Measurements from ENCODE around the gene TBC1D13. TPM values are rescaled to one million over a fixed set of nuclear protein-coding genes. Genes with fewer than 3 reads are reported as not detected.

Gene TBC1D13
- total and polyA plus RNA-seq, 2 donors (not counting 1 experiment from before 2014, with no cell fraction given), result 28.8 to 29.1 TPM

DNA sequence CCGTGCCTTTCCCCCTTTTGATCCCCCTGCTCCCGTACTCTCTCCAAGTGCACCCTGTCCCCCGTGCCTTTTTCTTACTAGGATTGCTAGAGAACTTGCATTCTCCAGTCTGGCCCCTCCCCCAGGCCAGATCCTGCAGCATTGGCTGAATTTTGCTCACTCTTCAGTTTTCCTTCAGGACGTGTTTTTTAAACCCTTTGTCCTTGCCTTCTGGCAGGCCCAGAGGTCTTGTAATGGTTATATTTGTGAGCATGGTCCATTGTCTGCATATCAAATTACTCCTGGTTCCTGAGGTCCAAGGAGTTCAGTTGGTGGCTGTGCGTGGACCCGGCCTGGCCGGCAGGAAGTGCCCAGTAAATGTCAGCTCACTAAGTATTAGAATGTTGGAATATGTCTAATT is 606 bp downstream of the TBC1D13 start:
- TF ChIP-seq EZH2 (IDR thresholded peaks at IDR 0.05; ENCODE audit: borderline replicate concordance, insufficient read depth, low read depth, low read length, poor library complexity, severe bottlenecking), result no peak
- TF ChIP-seq, protein P1, sequence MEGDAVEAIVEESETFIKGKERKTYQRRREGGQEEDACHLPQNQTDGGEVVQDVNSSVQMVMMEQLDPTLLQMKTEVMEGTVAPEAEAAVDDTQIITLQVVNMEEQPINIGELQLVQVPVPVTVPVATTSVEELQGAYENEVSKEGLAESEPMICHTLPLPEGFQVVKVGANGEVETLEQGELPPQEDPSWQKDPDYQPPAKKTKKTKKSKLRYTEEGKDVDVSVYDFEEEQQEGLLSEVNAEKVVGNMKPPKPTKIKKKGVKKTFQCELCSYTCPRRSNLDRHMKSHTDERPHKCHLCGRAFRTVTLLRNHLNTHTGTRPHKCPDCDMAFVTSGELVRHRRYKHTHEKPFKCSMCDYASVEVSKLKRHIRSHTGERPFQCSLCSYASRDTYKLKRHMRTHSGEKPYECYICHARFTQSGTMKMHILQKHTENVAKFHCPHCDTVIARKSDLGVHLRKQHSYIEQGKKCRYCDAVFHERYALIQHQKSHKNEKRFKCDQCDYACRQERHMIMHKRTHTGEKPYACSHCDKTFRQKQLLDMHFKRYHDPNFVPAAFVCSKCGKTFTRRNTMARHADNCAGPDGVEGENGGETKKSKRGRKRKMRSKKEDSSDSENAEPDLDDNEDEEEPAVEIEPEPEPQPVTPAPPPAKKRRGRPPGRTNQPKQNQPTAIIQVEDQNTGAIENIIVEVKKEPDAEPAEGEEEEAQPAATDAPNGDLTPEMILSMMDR (IDR thresholded peaks at IDR 0.05), result no peak
- H3K4me2 ChIP-seq (replicated peaks; ENCODE audit: low read depth, low read length, poor library complexity, severe bottlenecking), result peak overlapping the region; percentile 90
- peaks cover 9% of the 10 kb centered on the region for H4K20me1 ChIP-seq (ENCODE audit: control insufficient read depth, insufficient read depth, low read length, poor library complexity, severe bottlenecking)
- WGBS (ENCODE audit: insufficient coverage), result 0% methylated on average over 3 of the region's 7 CpGs
- Mint-ChIP-seq H3K4me1 (peaks cover 24% of the 10 kb centered on the region), H3K9me3 (ENCODE audit: insufficient read depth) (no peaks in the 10 kb centered on the region), H3K27me3 (no peaks in the 10 kb centered on the region), H3K27ac (peak overlapping the region; percentile 85), H3K4me3 (peak overlapping the region; percentile 91)
- DNase-seq, result no peak
- peaks cover 16 to 17% of the 10 kb centered on the region in 2 donors for H3K4me1 ChIP-seq (ENCODE audit: control insufficient read depth in 2 of 2, insufficient read depth in 2 of 2, low read length in 2 of 2)
- H3K27ac ChIP-seq (ENCODE audit: low read length in 2 of 2), result peak overlapping the region; percentile 73 to 86
- intact Hi-C loops (cut with micrococcal nuclease), result loop anchor here (1.0 to 2.0 kb wide), 8 partner anchors 15 to 417 kb away; partner anchors contain the start of genes ENDOG, GLE1, LRRC8A and SET
- H3K36me3 ChIP-seq (replicated peaks in 1 of 2; ENCODE audit: control extremely low read depth in 1 of 2, control insufficient read depth in 1 of 2, extremely low read depth in 1 of 2, insufficient read depth in 2 of 2, low read length in 1 of 2), result peaks cover 0 to 29% of the 10 kb centered on the region in 2 experiments
- peak overlapping the region; percentile 71 to 94 (median 91) for H3K4me3 ChIP-seq (ENCODE audit: control extremely low read depth in 1 of 5, extremely low read depth in 1 of 5, insufficient read depth in 1 of 5, low read depth in 2 of 5, low read length in 4 of 5)
- peaks cover 33% of the 10 kb centered on the region for H3K79me2 ChIP-seq (ENCODE audit: control insufficient read depth, insufficient read depth, low read length)
- H3K27me3 ChIP-seq (replicated peaks in 1 of 4; ENCODE audit: control extremely low read depth in 1 of 4, control insufficient read depth in 3 of 4, insufficient read depth in 4 of 4, low read length in 3 of 4), result no peaks in the 10 kb centered on the region
- ATAC-seq (ENCODE audit: low read depth), result no peak
- ChIA-PET CTCF (interaction anchor here (0.8 to 2.0 kb wide), 5 partner anchors 17 to 140 kb away, joined by 3 to 10 read pairs (median 3); partner anchors contain the start of genes PKN3 and ZDHHC12), POLR2A (interaction anchor here (0.6 to 1.2 kb wide), 3 partner anchors 16 to 354 kb away, joined by 3 read pairs; partner anchors contain the start of gene ZER1)
- H2AFZ ChIP-seq (ENCODE audit: insufficient read depth, low read depth, low read length, poor library complexity, severe bottlenecking), result peak overlapping the region; percentile 95
- peak overlapping the region; percentile 85 for H3K9ac ChIP-seq (ENCODE audit: low read length)
- H3K9me3 ChIP-seq (ENCODE audit: control extremely low read depth in 1 of 3, control insufficient read depth in 2 of 3, insufficient read depth in 1 of 3, low read length in 2 of 3), result peaks cover 0 to under 1% (median 0%) of the 10 kb centered on the region in 3 donors

DNA sequence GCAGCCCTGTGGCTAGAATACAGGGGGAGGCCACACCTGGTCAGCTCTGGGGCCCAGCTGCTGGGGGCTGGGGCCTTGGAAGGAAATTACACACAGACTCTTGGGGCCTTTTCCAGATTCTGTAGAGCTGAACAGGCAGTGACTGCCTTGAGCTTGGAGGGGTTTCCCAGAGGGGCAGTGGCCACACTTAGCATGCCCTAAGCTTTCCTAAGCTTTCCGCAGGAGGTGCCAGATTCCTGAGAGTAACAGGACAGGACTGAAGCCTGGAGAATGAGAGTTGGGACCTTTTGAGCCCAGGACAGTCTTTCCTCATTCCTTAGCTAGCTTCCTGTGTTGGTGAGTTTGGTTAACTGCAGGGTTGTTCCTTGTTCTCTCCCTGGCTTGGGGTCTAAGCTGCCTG is 1.4 kb downstream of the TBC1D13 start:
- H3K4me1 ChIP-seq (ENCODE audit: control insufficient read depth in 2 of 2, insufficient read depth in 2 of 2, low read length in 2 of 2), result peaks cover 16 to 17% of the 10 kb centered on the region in 2 donors
- H3K4me1 Mint-ChIP-seq, result peaks cover 24% of the 10 kb centered on the region
- H3K27ac ChIP-seq (ENCODE audit: low read length in 2 of 2), result peak overlapping the region in 1 of 2 donors; percentile 86
- peak overlapping the region; percentile 91 for H3K4me3 Mint-ChIP-seq
- TF ChIP-seq, protein P1 (IDR thresholded peaks at IDR 0.05), result no peak
- TF ChIP-seq EZH2 (IDR thresholded peaks at IDR 0.05; ENCODE audit: borderline replicate concordance, insufficient read depth, low read depth, low read length, poor library complexity, severe bottlenecking), result no peak
- 100% methylated on average over 1 of the region's 1 CpG for WGBS (ENCODE audit: insufficient coverage)
- ChIA-PET POLR2A (interaction anchor here (0.7 to 1.2 kb wide), 2 partner anchors 17 to 20 kb away, joined by 3 read pairs; partner anchors contain the start of gene ZER1), CTCF (interaction anchor here (0.6 to 2.0 kb wide), 8 partner anchors 18 to 140 kb away, joined by 3 to 10 read pairs (median 3); partner anchors contain the start of genes PKN3 and ZDHHC12)
- intact Hi-C loops (cut with micrococcal nuclease), result no loop called here
- peak overlapping the region; percentile 85 for H3K27ac Mint-ChIP-seq
- H2AFZ ChIP-seq (ENCODE audit: insufficient read depth, low read depth, low read length, poor library complexity, severe bottlenecking), result no peak overlapping the region
- peak overlapping the region; percentile 90 for H3K4me2 ChIP-seq (replicated peaks; ENCODE audit: low read depth, low read length, poor library complexity, severe bottlenecking)
- H3K4me3 ChIP-seq (ENCODE audit: control extremely low read depth in 1 of 5, extremely low read depth in 1 of 5, insufficient read depth in 1 of 5, low read depth in 2 of 5, low read length in 4 of 5), result peak overlapping the region in 1 of 5 experiments; percentile 92
- peaks cover 9% of the 10 kb centered on the region for H4K20me1 ChIP-seq (ENCODE audit: control insufficient read depth, insufficient read depth, low read length, poor library complexity, severe bottlenecking)
- ATAC-seq (ENCODE audit: low read depth), result no peak
- H3K36me3 ChIP-seq (replicated peaks in 1 of 2; ENCODE audit: control extremely low read depth in 1 of 2, control insufficient read depth in 1 of 2, extremely low read depth in 1 of 2, insufficient read depth in 2 of 2, low read length in 1 of 2), result peaks cover 0 to 37% of the 10 kb centered on the region in 2 experiments
- no peaks in the 10 kb centered on the region for H3K27me3 Mint-ChIP-seq
- no peaks in the 10 kb centered on the region for H3K27me3 ChIP-seq (replicated peaks in 1 of 4; ENCODE audit: control extremely low read depth in 1 of 4, control insufficient read depth in 3 of 4, insufficient read depth in 4 of 4, low read length in 3 of 4)
- no peak for DNase-seq
- H3K79me2 ChIP-seq (ENCODE audit: control insufficient read depth, insufficient read depth, low read length), result peaks cover 33% of the 10 kb centered on the region
- H3K9ac ChIP-seq (ENCODE audit: low read length), result no peak overlapping the region
- H3K9me3 ChIP-seq (ENCODE audit: control extremely low read depth in 1 of 3, control insufficient read depth in 2 of 3, insufficient read depth in 1 of 3, low read length in 2 of 3), result no peaks in the 10 kb centered on the region
- no peaks in the 10 kb centered on the region for H3K9me3 Mint-ChIP-seq (ENCODE audit: insufficient read depth)

Measured in B cell (primary cell).